WI38 (cell line): Measurements from ENCODE around the gene PPP6R1.
A peak's percentile ranks its signal among the peaks of the same experiment; 100 is the strongest.

Source experiments
- H3K4me3 ChIP-seq: 2 replicates; pipeline ENCODE4 v1.5.1; 2011; ENCODE audit warnings: low read depth, mild to moderate bottlenecking, control low read depth, low read length
- CTCF ChIP-seq: IDR thresholded peaks from 2 replicates; pipeline ENCODE4 v1.5.1; 2012; ENCODE audit warnings: low read depth, mild to moderate bottlenecking, control low read depth, low read length

Gene PPP6R1

DNA sequence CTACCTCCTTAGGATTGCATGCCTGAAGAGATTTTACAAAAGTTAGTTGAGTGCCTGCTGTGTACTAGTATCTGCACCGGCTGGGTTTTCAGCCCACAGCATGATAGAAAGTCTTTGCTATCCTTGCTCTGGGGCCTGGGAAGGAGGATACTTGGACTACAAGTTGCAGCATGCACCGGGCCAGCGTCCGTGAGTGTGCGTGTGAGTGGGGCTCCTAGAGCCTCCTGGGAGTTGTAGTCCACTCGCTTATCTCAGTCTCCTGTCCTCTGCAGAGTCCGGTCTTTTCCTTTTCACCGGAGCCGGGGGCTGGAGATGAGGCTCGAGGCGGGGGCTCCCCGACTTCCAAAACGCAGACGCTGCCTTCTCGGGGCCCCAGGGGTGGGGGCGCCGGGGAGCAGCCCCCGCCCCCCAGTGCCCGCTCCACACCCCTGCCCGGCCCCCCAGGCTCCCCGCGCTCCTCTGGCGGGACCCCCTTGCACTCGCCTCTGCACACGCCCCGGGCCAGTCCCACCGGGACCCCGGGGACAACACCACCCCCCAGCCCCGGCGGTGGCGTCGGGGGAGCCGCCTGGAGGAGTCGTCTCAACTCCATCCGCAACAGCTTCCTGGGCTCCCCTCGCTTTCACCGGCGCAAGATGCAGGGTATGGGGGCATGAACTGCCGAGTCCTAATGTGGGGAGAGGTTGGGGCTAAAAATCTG is 45.6 kb upstream of the PPP6R1 start:
- H3K4me3 ChIP-seq, result no peak overlapping the region
- no peak for TF ChIP-seq CTCF

DNA sequence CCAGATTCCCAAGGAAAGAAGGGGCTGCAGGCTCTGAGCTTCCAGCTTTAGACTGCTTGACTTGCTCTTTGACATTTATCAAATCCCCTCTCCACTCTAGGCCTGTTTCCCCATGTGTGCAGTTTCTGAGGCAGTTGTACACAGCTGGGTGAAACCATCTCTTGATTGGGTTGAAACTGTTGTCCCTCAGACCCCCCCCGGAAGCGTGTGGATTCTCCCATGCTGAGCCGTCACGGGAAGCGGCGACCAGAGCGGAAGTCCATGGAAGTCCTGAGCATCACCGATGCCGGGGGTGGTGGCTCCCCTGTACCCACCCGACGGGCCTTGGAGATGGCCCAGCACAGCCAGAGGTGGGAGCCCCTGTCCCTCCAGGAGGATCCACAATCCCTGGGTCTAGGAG is 44.7 kb upstream of the PPP6R1 start:
- no peak for TF ChIP-seq CTCF
- H3K4me3 ChIP-seq, result no peak overlapping the region

- TF ChIP-seq CTCF, result no peak
- no peak overlapping the region for H3K4me3 ChIP-seq
These were observed 43.5 kb upstream of the PPP6R1 start for GRCh38 chr19:55302318-55302703.

DNA sequence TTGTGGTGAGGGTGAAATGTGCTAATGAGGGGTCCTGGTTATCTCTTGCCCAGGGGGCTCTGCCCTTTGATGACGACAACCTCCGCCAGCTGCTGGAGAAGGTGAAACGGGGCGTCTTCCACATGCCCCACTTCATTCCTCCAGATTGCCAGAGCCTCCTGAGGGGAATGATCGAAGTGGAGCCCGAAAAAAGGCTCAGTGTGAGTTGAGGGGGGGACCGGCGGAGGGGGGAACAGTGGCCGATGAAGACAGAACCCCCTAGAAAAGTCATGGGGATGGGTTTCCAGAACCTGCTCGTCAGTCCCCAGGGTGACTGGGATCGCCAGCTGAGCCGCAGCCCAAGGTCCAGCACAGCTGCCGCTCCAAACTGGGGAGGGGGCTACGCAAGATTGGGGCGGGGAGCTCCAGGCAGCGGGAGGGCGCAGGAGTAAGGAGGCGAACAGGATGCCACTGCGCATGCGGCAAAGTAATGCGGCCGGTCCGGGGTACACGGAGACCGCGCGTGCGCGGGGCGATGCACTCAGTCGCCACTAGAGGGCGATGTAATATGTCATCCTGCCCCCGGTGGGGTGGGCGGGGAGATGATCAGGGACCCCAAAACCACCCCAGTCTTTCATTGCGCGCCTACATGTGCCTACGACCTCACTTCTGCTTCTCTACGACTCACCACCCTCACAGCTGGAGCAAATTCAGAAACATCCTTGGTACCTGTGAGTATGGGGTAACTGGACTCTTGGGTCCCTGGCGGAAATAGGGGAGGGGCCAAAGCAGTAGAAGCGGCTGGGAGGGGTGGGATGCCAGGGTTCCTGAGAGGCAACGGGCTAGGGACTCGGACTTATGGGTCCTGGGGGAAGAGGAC is 42.9 kb upstream of the PPP6R1 start:
- H3K4me3 ChIP-seq, result peak overlapping the region; percentile 37; the same call in 1 of the 2 replicates
- TF ChIP-seq CTCF, result peak; percentile 85

DNA sequence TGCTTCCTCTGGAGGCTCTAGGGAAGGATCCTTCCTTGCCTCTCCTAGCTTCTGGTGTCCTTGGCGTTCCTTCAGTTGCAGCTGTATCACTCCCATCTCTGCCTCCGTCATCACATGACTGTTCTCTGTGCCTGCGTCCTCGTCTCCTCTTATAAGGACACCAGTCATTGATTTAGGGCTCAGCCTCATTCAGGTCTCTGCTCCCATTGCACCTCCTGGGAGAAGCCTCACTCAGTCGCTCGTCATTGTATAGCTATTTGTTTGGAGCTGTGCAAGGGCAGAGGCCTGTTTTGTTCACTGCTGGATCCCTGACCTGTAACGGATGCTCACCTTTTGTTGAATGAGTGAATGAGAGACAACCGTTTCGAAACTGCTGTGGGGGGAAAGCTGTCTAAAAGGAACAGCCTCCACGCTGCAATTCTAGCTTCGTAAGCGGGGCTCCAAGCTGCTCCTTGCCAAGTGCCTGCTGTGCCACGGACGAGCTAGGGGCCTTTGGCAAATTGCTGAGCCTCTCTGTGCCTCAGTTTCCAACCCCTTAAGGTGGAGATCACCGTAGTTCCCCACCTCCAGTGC is 42.2 kb upstream of the PPP6R1 start:
- no peak overlapping the region for H3K4me3 ChIP-seq
- no peak for TF ChIP-seq CTCF

- no peak for TF ChIP-seq CTCF
- no peak overlapping the region for H3K4me3 ChIP-seq
These were observed 41.2 kb upstream of the PPP6R1 start for GRCh38 chr19:55299991-55300390.

- no peak for TF ChIP-seq CTCF
These were observed 38.5 kb upstream of the PPP6R1 start for GRCh38 chr19:55297267-55297666.

More at GRCh38 chr19:55297267-55297666, 38.5 kb upstream of the PPP6R1 start:
- H3K4me3 ChIP-seq, result no peak overlapping the region
